Natural killer cell (primary cell): Measurements from ENCODE around the gene TCF21. TPM values are rescaled to one million over a fixed set of nuclear protein-coding genes. Genes with fewer than 3 reads are reported as not detected.

Source experiments
- ATAC-seq, 3 donors: fragments of 150-1000 bp in 2 of 3; fragments of 200-7000 bp in 1 of 3; cut with Tn5 transposase; 1 replicate in 1 of 3; 2 replicates in 2 of 3; pipeline ENCODE4 v1.10.0; 2021; ENCODE audit warnings: mild to moderate bottlenecking in 2 of 3, moderate library complexity in 2 of 3
- DNase-seq, 2 donors: peaks; one replicate each; pipeline versions ENCODE4 v3.0.0 to v3.0.0-alpha.2; 2013 to 2021; ENCODE audit warnings: mixed read lengths in 1 of 2
- H3K27ac ChIP-seq: one replicate; pipeline ENCODE4 v1.5.1; 2013; ENCODE audit warnings: mild to moderate bottlenecking, low read length
- H3K27me3 ChIP-seq: one replicate; pipeline ENCODE4 v1.6.1; 2013; ENCODE audit warnings: low read length; ENCODE audit not compliant: control insufficient read depth, insufficient read depth
- H3K36me3 ChIP-seq: one replicate; pipeline ENCODE4 v1.6.1; 2013; ENCODE audit warnings: low read length; ENCODE audit not compliant: control insufficient read depth, insufficient read depth
- H3K4me1 ChIP-seq: one replicate; pipeline ENCODE4 v1.6.1; 2013; ENCODE audit warnings: low read length; ENCODE audit not compliant: control insufficient read depth, insufficient read depth
- H3K4me3 ChIP-seq: one replicate; pipeline ENCODE4 v1.5.1; 2013; ENCODE audit warnings: low read length
- H3K9me3 ChIP-seq: one replicate; pipeline ENCODE4 v1.6.1; 2013; ENCODE audit warnings: low read length; ENCODE audit not compliant: control insufficient read depth, insufficient read depth
- H3K27ac Mint-ChIP-seq, 2 donors: one replicate each; pipeline ENCODE4 v1.8.0; 2022; ENCODE audit warnings: mild to moderate bottlenecking in 2 of 2, mixed read lengths in 2 of 2, moderate library complexity in 1 of 2
- H3K27me3 Mint-ChIP-seq, 2 donors: one replicate each; pipeline ENCODE4 v1.8.0; 2022; ENCODE audit warnings: low read depth in 2 of 2, mixed read lengths in 2 of 2
- H3K36me3 Mint-ChIP-seq: one replicate; pipeline ENCODE4 v1.8.0; 2022; ENCODE audit warnings: mixed read lengths
- H3K4me1 Mint-ChIP-seq, 2 donors: one replicate each; pipeline ENCODE4 v1.8.0; 2022; ENCODE audit warnings: mixed read lengths in 2 of 2
- H3K4me3 Mint-ChIP-seq: one replicate; pipeline ENCODE4 v1.8.0; 2022; ENCODE audit warnings: mild to moderate bottlenecking, moderate library complexity, mixed read lengths
- H3K9me3 Mint-ChIP-seq, 2 donors: one replicate each; pipeline ENCODE4 v1.8.0; 2022; ENCODE audit warnings: mixed read lengths in 2 of 2
- whole genome bisulfite sequencing: methylation state at CpG from one replicate; pipeline ENCODE4 v1.1.7; 2013; ENCODE audit warnings: missing lambda C conversion rate; ENCODE audit not compliant: insufficient coverage; 5-methylcytosine and 5-hydroxymethylcytosine counted together
- intact Hi-C: fragments of 100-400 bp; cut with micrococcal nuclease; formaldehyde crosslinking; loops from one replicate; pipeline ENCODE4 v1.14.2; 2022
- total RNA-seq, 4 donors: library from RNA; stranded (reverse); fragments of 120-200 nt in 1 of 4; gene quantifications; one replicate each; pipeline versions ENCODE4 v1.2.3 to v1.2.4, GENCODE V29; 2013 to 2022
- TF ChIP-seq, protein P1 (sequence below): fragments of 200-600 bp; IDR thresholded peaks from one replicate; pipeline ENCODE4 v1.8.0; 2022; ENCODE audit warnings: antibody characterized with exemption

Gene TCF21
- total RNA-seq, 3 donors from 2014 or later (not counting 1 experiment from before 2014, with no cell fraction given): not detected

DNA sequence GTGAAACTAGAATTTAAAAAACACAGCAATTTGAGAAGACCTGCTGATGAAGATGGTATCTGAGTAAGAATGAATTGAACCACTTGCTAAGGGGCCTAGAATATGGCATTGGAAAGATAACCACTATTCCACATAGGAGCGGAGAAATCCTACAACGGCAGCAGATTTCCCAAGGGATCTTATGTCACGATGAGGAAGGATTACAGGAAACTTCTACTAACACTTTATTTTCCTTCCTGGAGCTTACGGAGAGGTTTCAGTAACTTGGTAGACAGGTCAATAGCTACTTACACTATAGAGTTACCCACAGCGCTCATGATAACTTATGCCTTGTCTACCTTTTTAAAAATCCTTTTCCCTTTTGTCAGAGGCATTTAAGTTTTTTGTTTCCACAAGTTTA lies 11.8 kb upstream of the TCF21 start:
- TF ChIP-seq, protein P1, sequence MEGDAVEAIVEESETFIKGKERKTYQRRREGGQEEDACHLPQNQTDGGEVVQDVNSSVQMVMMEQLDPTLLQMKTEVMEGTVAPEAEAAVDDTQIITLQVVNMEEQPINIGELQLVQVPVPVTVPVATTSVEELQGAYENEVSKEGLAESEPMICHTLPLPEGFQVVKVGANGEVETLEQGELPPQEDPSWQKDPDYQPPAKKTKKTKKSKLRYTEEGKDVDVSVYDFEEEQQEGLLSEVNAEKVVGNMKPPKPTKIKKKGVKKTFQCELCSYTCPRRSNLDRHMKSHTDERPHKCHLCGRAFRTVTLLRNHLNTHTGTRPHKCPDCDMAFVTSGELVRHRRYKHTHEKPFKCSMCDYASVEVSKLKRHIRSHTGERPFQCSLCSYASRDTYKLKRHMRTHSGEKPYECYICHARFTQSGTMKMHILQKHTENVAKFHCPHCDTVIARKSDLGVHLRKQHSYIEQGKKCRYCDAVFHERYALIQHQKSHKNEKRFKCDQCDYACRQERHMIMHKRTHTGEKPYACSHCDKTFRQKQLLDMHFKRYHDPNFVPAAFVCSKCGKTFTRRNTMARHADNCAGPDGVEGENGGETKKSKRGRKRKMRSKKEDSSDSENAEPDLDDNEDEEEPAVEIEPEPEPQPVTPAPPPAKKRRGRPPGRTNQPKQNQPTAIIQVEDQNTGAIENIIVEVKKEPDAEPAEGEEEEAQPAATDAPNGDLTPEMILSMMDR: no peak
- Histone ChIP-seq H3K36me3 (no peaks in the 10 kb centered on the region), H3K4me3 (no peak overlapping the region), H3K27ac (no peak overlapping the region), H3K27me3 (peaks cover 8% of the 10 kb centered on the region), H3K9me3 (no peaks in the 10 kb centered on the region), H3K4me1 (no peaks in the 10 kb centered on the region)
- ATAC-seq: no peak
- no peaks in the 10 kb centered on the region for H3K4me1 Mint-ChIP-seq
- H3K27me3 Mint-ChIP-seq: peaks cover 20 to 44% of the 10 kb centered on the region in 2 donors
- no peak for DNase-seq
- WGBS: 84% methylated on average over 4 of the region's 5 CpGs
- no peaks in the 10 kb centered on the region for H3K36me3 Mint-ChIP-seq
- H3K4me3 Mint-ChIP-seq: no peak overlapping the region
- intact Hi-C loops: no loop called here
- no peaks in the 10 kb centered on the region for H3K9me3 Mint-ChIP-seq
- H3K27ac Mint-ChIP-seq: no peak overlapping the region

- no peaks in the 10 kb centered on the region for H3K4me1 Mint-ChIP-seq
- no peaks in the 10 kb centered on the region for H3K9me3 Mint-ChIP-seq
- no peaks in the 10 kb centered on the region for H3K36me3 ChIP-seq
- TF ChIP-seq, protein P1: no peak
- ATAC-seq (no peak), DNase-seq (no peak)
- H3K27me3 Mint-ChIP-seq: peaks cover 17 to 46% of the 10 kb centered on the region in 2 donors
- no peaks in the 10 kb centered on the region for H3K9me3 ChIP-seq
- H3K27ac Mint-ChIP-seq: no peak overlapping the region
- no peak overlapping the region for H3K4me3 Mint-ChIP-seq
- no peaks in the 10 kb centered on the region for H3K4me1 ChIP-seq
- peaks cover 11% of the 10 kb centered on the region for H3K27me3 ChIP-seq
- no peaks in the 10 kb centered on the region for H3K36me3 Mint-ChIP-seq
- H3K27ac ChIP-seq: no peak overlapping the region
- intact Hi-C loops: no loop called here
- H3K4me3 ChIP-seq: no peak overlapping the region
Measured at GRCh38 chr6:133880006-133880405, 8.9 kb upstream of the TCF21 start.

GRCh38 chr6:133880896-133881295 lies 8.0 kb upstream of the TCF21 start:
- H3K27ac ChIP-seq: no peak overlapping the region
- no peaks in the 10 kb centered on the region for H3K9me3 Mint-ChIP-seq
- TF ChIP-seq, protein P1: no peak
- H3K36me3 ChIP-seq: no peaks in the 10 kb centered on the region
- H3K4me3 Mint-ChIP-seq: no peak overlapping the region
- H3K4me3 ChIP-seq: no peak overlapping the region
- no peaks in the 10 kb centered on the region for H3K4me1 ChIP-seq
- intact Hi-C loops: no loop called here
- no peaks in the 10 kb centered on the region for H3K4me1 Mint-ChIP-seq
- ATAC-seq (no peak), DNase-seq (no peak)
- no peaks in the 10 kb centered on the region for H3K9me3 ChIP-seq
- H3K27ac Mint-ChIP-seq: no peak overlapping the region
- WGBS: 80% methylated on average over 2 of the region's 2 CpGs
- peaks cover 20 to 53% of the 10 kb centered on the region in 2 donors for H3K27me3 Mint-ChIP-seq
- H3K36me3 Mint-ChIP-seq: no peaks in the 10 kb centered on the region
- H3K27me3 ChIP-seq: peaks cover 11% of the 10 kb centered on the region

- Mint-ChIP-seq H3K9me3 (no peaks in the 10 kb centered on the region), H3K36me3 (no peaks in the 10 kb centered on the region), H3K4me3 (no peak overlapping the region), H3K27ac (no peak overlapping the region), H3K4me1 (peaks cover 7 to 12% of the 10 kb centered on the region in 2 donors), H3K27me3 (peaks cover 49 to 71% of the 10 kb centered on the region in 2 donors)
- ATAC-seq (no peak), DNase-seq (no peak)
- Histone ChIP-seq H3K9me3 (no peaks in the 10 kb centered on the region), H3K27me3 (peaks cover 29% of the 10 kb centered on the region), H3K27ac (no peak overlapping the region), H3K4me1 (peaks cover 12% of the 10 kb centered on the region), H3K4me3 (no peak overlapping the region), H3K36me3 (no peaks in the 10 kb centered on the region)
- WGBS: no CpG with 5 or more reads among the region's 2 CpGs
- TF ChIP-seq, protein P1: no peak
- intact Hi-C loops: no loop called here
Measured at GRCh38 chr6:133886104-133886775, 2.7 kb upstream of the TCF21 start.
